ENCODE results near the gene TTLL8. TPM values are rescaled to one million over a fixed set of nuclear protein-coding genes. Genes with fewer than 3 reads are reported as not detected.

Gene TTLL8
- total RNA-seq, 1 experiment from 2014 or later = not detected

DNA sequence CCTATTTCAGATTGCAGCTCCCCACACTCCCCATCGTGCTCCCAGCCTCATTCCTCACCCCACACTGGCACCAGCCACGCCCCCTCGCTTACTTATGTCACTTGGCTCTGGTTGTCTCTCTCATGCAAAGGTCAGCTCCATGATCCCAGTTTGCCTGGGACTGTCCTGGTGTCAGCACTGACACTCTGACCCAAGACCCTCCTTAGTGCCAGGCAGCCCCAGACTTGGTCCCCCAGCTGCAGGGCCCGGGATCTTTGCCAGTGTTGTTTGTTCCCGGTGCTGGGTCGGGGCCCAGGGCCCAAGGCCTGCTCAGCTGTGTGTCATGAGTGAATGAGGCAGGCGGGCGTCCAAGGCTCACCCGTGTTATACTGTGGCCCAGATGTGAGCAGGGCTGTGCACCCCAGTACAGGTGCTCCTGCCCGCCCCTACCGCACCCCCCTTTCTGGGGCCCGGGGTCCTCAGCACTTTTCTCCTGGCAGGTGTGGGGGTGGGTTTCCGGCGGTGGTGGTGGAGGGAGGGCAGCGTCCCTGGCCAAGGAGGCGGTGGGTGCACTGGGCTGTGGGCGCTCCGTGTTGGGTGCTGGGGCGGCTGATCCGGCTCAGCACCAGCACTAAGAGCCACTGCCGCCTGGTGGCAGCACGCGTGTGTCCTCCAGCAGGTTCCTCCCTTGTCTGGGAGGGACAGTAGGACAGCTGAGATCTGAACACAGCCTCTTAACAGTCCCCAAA is 65.0 kb downstream of the TTLL8 start:
- CTCF ChIA-PET = interaction anchor here (0.6 to 5.5 kb wide), 17 partner anchors 10 to 92 kb away, joined by 3 to 50 read pairs (median 4); partner anchors contain the start of genes IL17REL and MLC1

DNA sequence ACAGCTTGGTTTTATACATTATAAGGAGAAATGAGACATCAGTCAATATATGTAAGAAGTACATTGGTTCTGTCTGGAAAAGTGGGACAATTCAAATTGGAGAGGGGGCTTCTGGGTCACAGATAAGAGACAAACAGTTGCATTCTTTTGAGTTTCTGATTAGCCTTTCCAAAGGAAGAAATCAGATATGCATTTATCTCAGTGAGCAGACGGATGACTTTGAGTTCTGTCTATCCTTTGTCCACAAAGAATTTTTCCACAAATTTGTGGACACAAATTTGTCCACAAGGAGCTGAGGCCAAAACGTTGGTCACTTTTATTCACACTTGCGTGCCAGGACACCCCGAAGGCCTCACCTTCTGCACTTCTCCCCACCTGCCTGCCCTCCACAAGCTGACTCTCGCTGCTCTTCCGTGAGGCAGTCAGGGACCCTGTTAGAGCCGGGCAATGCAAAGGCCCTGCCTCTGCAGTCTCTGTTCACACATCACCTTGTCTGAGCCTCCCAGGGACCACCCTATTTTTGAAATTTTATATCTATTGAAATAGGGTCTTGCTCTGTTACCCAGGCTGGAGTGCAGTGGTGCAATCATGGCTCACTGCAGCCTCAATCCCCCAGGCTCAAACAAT is 66.1 kb downstream of the TTLL8 start:
- ChIA-PET CTCF (interaction anchor here (2.2 to 5.5 kb wide), 4 partner anchors 9 to 67 kb away, joined by 7 to 50 read pairs (median 22); no protein-coding TSS in a partner anchor), POLR2A (no interaction called here)
- peaks cover 18% of the 10 kb centered on the region for H3K36me3 Mint-ChIP-seq
- peaks cover 27% of the 10 kb centered on the region for H3K9me3 Mint-ChIP-seq
- H3K4me1 Mint-ChIP-seq = no peaks in the 10 kb centered on the region
- H3K4me3 Mint-ChIP-seq = no peak overlapping the region
- H3K27me3 Mint-ChIP-seq (ENCODE audit: low read depth) = peaks cover 28% of the 10 kb centered on the region
- TF ChIP-seq GABPB1 (CRISPR knock-in tag; IDR thresholded peaks at IDR 0.05) (no peak), SMAD3 (CRISPR knock-in tag; IDR thresholded peaks at IDR 0.05; ENCODE audit: borderline replicate concordance) (no peak), ELF4 (CRISPR knock-in tag; IDR thresholded peaks at IDR 0.05; ENCODE audit: low read depth) (no peak), SOX15 (CRISPR knock-in tag; IDR thresholded peaks at IDR 0.05) (no peak), RORB (CRISPR knock-in tag; IDR thresholded peaks at IDR 0.05) (no peak)
- TF ChIP-seq, protein P1, sequence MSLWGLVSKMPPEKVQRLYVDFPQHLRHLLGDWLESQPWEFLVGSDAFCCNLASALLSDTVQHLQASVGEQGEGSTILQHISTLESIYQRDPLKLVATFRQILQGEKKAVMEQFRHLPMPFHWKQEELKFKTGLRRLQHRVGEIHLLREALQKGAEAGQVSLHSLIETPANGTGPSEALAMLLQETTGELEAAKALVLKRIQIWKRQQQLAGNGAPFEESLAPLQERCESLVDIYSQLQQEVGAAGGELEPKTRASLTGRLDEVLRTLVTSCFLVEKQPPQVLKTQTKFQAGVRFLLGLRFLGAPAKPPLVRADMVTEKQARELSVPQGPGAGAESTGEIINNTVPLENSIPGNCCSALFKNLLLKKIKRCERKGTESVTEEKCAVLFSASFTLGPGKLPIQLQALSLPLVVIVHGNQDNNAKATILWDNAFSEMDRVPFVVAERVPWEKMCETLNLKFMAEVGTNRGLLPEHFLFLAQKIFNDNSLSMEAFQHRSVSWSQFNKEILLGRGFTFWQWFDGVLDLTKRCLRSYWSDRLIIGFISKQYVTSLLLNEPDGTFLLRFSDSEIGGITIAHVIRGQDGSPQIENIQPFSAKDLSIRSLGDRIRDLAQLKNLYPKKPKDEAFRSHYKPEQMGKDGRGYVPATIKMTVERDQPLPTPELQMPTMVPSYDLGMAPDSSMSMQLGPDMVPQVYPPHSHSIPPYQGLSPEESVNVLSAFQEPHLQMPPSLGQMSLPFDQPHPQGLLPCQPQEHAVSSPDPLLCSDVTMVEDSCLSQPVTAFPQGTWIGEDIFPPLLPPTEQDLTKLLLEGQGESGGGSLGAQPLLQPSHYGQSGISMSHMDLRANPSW (CRISPR knock-in tag; conservative IDR thresholded peaks at IDR 0.05; ENCODE audit: low read depth) = no peak
- TF ChIP-seq, protein P2, sequence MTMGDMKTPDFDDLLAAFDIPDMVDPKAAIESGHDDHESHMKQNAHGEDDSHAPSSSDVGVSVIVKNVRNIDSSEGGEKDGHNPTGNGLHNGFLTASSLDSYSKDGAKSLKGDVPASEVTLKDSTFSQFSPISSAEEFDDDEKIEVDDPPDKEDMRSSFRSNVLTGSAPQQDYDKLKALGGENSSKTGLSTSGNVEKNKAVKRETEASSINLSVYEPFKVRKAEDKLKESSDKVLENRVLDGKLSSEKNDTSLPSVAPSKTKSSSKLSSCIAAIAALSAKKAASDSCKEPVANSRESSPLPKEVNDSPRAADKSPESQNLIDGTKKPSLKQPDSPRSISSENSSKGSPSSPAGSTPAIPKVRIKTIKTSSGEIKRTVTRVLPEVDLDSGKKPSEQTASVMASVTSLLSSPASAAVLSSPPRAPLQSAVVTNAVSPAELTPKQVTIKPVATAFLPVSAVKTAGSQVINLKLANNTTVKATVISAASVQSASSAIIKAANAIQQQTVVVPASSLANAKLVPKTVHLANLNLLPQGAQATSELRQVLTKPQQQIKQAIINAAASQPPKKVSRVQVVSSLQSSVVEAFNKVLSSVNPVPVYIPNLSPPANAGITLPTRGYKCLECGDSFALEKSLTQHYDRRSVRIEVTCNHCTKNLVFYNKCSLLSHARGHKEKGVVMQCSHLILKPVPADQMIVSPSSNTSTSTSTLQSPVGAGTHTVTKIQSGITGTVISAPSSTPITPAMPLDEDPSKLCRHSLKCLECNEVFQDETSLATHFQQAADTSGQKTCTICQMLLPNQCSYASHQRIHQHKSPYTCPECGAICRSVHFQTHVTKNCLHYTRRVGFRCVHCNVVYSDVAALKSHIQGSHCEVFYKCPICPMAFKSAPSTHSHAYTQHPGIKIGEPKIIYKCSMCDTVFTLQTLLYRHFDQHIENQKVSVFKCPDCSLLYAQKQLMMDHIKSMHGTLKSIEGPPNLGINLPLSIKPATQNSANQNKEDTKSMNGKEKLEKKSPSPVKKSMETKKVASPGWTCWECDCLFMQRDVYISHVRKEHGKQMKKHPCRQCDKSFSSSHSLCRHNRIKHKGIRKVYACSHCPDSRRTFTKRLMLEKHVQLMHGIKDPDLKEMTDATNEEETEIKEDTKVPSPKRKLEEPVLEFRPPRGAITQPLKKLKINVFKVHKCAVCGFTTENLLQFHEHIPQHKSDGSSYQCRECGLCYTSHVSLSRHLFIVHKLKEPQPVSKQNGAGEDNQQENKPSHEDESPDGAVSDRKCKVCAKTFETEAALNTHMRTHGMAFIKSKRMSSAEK (CRISPR knock-in tag; IDR thresholded peaks at IDR 0.05; ENCODE audit: borderline replicate concordance) = no peak
- TF ChIP-seq, protein P3, sequence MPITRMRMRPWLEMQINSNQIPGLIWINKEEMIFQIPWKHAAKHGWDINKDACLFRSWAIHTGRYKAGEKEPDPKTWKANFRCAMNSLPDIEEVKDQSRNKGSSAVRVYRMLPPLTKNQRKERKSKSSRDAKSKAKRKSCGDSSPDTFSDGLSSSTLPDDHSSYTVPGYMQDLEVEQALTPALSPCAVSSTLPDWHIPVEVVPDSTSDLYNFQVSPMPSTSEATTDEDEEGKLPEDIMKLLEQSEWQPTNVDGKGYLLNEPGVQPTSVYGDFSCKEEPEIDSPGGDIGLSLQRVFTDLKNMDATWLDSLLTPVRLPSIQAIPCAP (CRISPR knock-in tag; IDR thresholded peaks at IDR 0.05) = no peak
- DNase-seq (ENCODE audit: low spot score) = no peak
- no peak for ATAC-seq
- H3K27ac Mint-ChIP-seq = no peak overlapping the region

More for the DNA sequence above, 65.0 kb downstream of the TTLL8 start:
- ATAC-seq (peak; percentile 90), DNase-seq (ENCODE audit: low spot score) (peak; percentile 72)
- Mint-ChIP-seq H3K9me3 (peaks cover 27% of the 10 kb centered on the region), H3K4me3 (no peak overlapping the region), H3K4me1 (no peaks in the 10 kb centered on the region), H3K36me3 (peaks cover 18% of the 10 kb centered on the region), H3K27ac (no peak overlapping the region), H3K27me3 (ENCODE audit: low read depth) (peaks cover 28% of the 10 kb centered on the region)
- POLR2A ChIA-PET = no interaction called here
- TF ChIP-seq, protein P4, sequence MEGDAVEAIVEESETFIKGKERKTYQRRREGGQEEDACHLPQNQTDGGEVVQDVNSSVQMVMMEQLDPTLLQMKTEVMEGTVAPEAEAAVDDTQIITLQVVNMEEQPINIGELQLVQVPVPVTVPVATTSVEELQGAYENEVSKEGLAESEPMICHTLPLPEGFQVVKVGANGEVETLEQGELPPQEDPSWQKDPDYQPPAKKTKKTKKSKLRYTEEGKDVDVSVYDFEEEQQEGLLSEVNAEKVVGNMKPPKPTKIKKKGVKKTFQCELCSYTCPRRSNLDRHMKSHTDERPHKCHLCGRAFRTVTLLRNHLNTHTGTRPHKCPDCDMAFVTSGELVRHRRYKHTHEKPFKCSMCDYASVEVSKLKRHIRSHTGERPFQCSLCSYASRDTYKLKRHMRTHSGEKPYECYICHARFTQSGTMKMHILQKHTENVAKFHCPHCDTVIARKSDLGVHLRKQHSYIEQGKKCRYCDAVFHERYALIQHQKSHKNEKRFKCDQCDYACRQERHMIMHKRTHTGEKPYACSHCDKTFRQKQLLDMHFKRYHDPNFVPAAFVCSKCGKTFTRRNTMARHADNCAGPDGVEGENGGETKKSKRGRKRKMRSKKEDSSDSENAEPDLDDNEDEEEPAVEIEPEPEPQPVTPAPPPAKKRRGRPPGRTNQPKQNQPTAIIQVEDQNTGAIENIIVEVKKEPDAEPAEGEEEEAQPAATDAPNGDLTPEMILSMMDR (IDR thresholded peaks at IDR 0.05) = peak; percentile 55
- TF ChIP-seq, protein P5, sequence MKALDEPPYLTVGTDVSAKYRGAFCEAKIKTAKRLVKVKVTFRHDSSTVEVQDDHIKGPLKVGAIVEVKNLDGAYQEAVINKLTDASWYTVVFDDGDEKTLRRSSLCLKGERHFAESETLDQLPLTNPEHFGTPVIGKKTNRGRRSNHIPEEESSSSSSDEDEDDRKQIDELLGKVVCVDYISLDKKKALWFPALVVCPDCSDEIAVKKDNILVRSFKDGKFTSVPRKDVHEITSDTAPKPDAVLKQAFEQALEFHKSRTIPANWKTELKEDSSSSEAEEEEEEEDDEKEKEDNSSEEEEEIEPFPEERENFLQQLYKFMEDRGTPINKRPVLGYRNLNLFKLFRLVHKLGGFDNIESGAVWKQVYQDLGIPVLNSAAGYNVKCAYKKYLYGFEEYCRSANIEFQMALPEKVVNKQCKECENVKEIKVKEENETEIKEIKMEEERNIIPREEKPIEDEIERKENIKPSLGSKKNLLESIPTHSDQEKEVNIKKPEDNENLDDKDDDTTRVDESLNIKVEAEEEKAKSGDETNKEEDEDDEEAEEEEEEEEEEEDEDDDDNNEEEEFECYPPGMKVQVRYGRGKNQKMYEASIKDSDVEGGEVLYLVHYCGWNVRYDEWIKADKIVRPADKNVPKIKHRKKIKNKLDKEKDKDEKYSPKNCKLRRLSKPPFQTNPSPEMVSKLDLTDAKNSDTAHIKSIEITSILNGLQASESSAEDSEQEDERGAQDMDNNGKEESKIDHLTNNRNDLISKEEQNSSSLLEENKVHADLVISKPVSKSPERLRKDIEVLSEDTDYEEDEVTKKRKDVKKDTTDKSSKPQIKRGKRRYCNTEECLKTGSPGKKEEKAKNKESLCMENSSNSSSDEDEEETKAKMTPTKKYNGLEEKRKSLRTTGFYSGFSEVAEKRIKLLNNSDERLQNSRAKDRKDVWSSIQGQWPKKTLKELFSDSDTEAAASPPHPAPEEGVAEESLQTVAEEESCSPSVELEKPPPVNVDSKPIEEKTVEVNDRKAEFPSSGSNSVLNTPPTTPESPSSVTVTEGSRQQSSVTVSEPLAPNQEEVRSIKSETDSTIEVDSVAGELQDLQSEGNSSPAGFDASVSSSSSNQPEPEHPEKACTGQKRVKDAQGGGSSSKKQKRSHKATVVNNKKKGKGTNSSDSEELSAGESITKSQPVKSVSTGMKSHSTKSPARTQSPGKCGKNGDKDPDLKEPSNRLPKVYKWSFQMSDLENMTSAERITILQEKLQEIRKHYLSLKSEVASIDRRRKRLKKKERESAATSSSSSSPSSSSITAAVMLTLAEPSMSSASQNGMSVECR (CRISPR knock-in tag; IDR thresholded peaks at IDR 0.05; ENCODE audit: borderline replicate concordance) = 0 out of 2 replicates have a peak, but pooled peaks have one; percentile 34
- no peak for TF ChIP-seq ZNF317 (CRISPR knock-in tag; IDR thresholded peaks at IDR 0.05; ENCODE audit: borderline replicate concordance, low read depth)

All from WTC11 (cell line).